Loucy (cell line): ENCODE measurements around the gene EFL1.

Experiments used
- CTCF ChIP-seq: fragments of 200-600 bp; sonication (generic); conservative IDR thresholded peaks from 2 replicates; pipeline ENCODE4 v1.5.1; 2014; ENCODE audit warnings: mild to moderate bottlenecking, antibody characterized with exemption, low read length
- EZH2phosphoT487 ChIP-seq: fragments of 200-600 bp; IDR thresholded peaks from 2 replicates; pipeline ENCODE4 v1.6.1; 2018; ENCODE audit warnings: antibody characterized with exemption, mild to moderate bottlenecking, moderate library complexity, borderline replicate concordance

- TF ChIP-seq CTCF: no peak
- TF ChIP-seq EZH2phosphoT487: no peak
Observed at GRCh38 chr15:82239685-82240391, 22.7 kb downstream of the EFL1 start.
